GM12892 (cell line): Measurements from ENCODE around the gene LRMDA.

Experiments
- POLR2A ChIP-seq: IDR thresholded peaks from 2 replicates; pipeline ENCODE4 v1.6.1; 2011; ENCODE audit warnings: low read depth, low read length, control low read depth
- POLR2AphosphoS5 ChIP-seq: IDR thresholded peaks from 2 replicates; pipeline ENCODE4 v1.6.1; 2011; ENCODE audit warnings: low read depth, low read length, control low read depth

- TF ChIP-seq POLR2A (no peak), POLR2AphosphoS5 (no peak)
These were observed 556.2 kb downstream of the LRMDA start for GRCh38 chr10:75987616-75988015.
